Tibial nerve (tissue), 3 donors: ENCODE measurements around the gene SEC11A.

Experiments used
- POLR2A ChIP-seq, 2 donors: fragments of 450-650 bp; IDR thresholded peaks; one replicate each; pipeline ENCODE4 v1.6.1; 2017; ENCODE audit warnings: antibody characterized with exemption in 2 of 2, mild to moderate bottlenecking in 2 of 2, moderate library complexity in 2 of 2
- TF ChIP-seq, protein P1 (sequence below), 5 experiments: fragments of 200-600 bp in 3 of 5; fragments of 450-650 bp in 2 of 5; sonication (generic) in 3 of 5; IDR thresholded peaks; one replicate each; pipeline ENCODE4 v1.5.1; 2016 to 2019; ENCODE audit warnings: antibody characterized with exemption in 5 of 5, mild to moderate bottlenecking in 3 of 5, moderate library complexity in 2 of 5

DNA sequence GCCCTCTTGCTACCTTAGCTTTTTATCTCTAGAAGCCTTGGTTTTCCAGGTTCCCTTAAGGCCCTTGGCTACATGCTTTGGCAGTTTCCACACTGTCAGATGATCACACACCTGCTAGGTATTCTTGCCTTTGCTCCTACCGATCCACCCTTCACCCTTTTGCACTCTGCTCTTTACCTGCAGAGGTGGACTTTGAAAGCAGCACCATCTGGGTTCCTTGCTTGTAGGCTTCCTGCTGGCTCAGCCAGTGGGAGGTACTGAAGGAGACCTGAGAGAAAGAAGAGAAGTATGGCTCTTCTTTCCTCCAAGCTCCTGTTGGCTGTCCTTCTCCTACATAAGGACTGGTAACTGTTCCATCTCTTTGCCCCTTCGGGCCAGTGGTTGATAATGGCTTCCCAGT is 25.2 kb upstream of the SEC11A start:
- TF ChIP-seq, protein P1, sequence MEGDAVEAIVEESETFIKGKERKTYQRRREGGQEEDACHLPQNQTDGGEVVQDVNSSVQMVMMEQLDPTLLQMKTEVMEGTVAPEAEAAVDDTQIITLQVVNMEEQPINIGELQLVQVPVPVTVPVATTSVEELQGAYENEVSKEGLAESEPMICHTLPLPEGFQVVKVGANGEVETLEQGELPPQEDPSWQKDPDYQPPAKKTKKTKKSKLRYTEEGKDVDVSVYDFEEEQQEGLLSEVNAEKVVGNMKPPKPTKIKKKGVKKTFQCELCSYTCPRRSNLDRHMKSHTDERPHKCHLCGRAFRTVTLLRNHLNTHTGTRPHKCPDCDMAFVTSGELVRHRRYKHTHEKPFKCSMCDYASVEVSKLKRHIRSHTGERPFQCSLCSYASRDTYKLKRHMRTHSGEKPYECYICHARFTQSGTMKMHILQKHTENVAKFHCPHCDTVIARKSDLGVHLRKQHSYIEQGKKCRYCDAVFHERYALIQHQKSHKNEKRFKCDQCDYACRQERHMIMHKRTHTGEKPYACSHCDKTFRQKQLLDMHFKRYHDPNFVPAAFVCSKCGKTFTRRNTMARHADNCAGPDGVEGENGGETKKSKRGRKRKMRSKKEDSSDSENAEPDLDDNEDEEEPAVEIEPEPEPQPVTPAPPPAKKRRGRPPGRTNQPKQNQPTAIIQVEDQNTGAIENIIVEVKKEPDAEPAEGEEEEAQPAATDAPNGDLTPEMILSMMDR (IDR thresholded peaks at IDR 0.05), result no peak
- TF ChIP-seq POLR2A (IDR thresholded peaks at IDR 0.05), result no peak
